ENCODE data around the gene KLK8.
"Not testable (repeated sequence)": the region's sequence is repeated elsewhere in the genome, so short reads cannot be mapped to it uniquely, and the experiment has no call there.

KLK8 gene

GRCh38 chr19:51016798-51017683 lies 15.6 kb upstream of the KLK8 start:
- peak; percentile 58 for DNase-seq (ENCODE audit: low read depth)

GRCh38 chr19:51015691-51016267 lies 14.4 kb upstream of the KLK8 start:
- no peak for DNase-seq (ENCODE audit: low read depth)

GRCh38 chr19:51014242-51014641 lies 12.8 kb upstream of the KLK8 start:
- DNase-seq (ENCODE audit: low read depth), result no peak

GRCh38 chr19:51012661-51013190 lies 11.3 kb upstream of the KLK8 start:
- DNase-seq (ENCODE audit: low read depth), result no peak

GRCh38 chr19:51010066-51010795 lies 8.8 kb upstream of the KLK8 start:
- no peak for DNase-seq (ENCODE audit: low read depth)

- DNase-seq (ENCODE audit: low read depth), result no peak
Observed at GRCh38 chr19:51009061-51009891, 7.9 kb upstream of the KLK8 start.

- no peak for DNase-seq (ENCODE audit: low read depth)
Observed at GRCh38 chr19:51007488-51007887, 6.1 kb upstream of the KLK8 start.

GRCh38 chr19:51006406-51006805 lies 5.0 kb upstream of the KLK8 start:
- no peak for DNase-seq (ENCODE audit: low read depth)

- DNase-seq (ENCODE audit: low read depth), result no peak
Observed at GRCh38 chr19:51005248-51005647, 3.8 kb upstream of the KLK8 start.

GRCh38 chr19:51003316-51003715 lies 1.9 kb upstream of the KLK8 start:
- no peak for DNase-seq (ENCODE audit: low read depth)

GRCh38 chr19:51002542-51003311 lies 1.3 kb upstream of the KLK8 start:
- no peak for DNase-seq (ENCODE audit: low read depth)

- DNase-seq (ENCODE audit: low read depth), result no peak
Observed at GRCh38 chr19:51002089-51002532, 707 bp upstream of the KLK8 start.

- no peak for DNase-seq (ENCODE audit: low read depth)
Observed at GRCh38 chr19:51000981-51001380, 423 bp downstream of the KLK8 start.

- DNase-seq (ENCODE audit: low read depth), result no peak
Observed at GRCh38 chr19:51000426-51000825, 978 bp downstream of the KLK8 start.

- no peak for DNase-seq (ENCODE audit: low read depth)
Observed at GRCh38 chr19:50998686-50999085, 2.7 kb downstream of the KLK8 start.

GRCh38 chr19:50998061-50998460 lies 3.3 kb downstream of the KLK8 start:
- no peak for DNase-seq (ENCODE audit: low read depth)

GRCh38 chr19:50994129-50994528 lies 7.3 kb downstream of the KLK8 start:
- no peak for DNase-seq (ENCODE audit: low read depth)

- no peak for DNase-seq (ENCODE audit: low read depth)
Observed at GRCh38 chr19:50992666-50993035, 8.8 kb downstream of the KLK8 start.

- not testable (repeated sequence) for DNase-seq (ENCODE audit: low read depth)
Observed at GRCh38 chr19:50984416-50984815, 17.0 kb downstream of the KLK8 start.

GRCh38 chr19:50983625-50984292 lies 17.6 kb downstream of the KLK8 start, which contains the start of gene KLK7:
TSS of gene KLK7 (minus strand) at chr19:50983917. CDS start at chr19:50982399, 1,518 bp downstream.
- no peak for DNase-seq (ENCODE audit: low read depth)
